Breast epithelium (tissue), 4 donors: ENCODE data around the gene BCL2. TPM values are rescaled to one million over a fixed set of nuclear protein-coding genes. Genes with fewer than 3 reads are reported as not detected.

Experiments
- DNase-seq, 2 donors: peaks; one replicate each; pipeline ENCODE4 v3.0.0-alpha.2; 2019; ENCODE audit warnings: low spot score in 2 of 2
- H3K27ac ChIP-seq, 2 donors: fragments of 200-600 bp; sonication (generic) in 1 of 2; one replicate each; pipeline ENCODE4 v1.5.1; 2016 to 2019; ENCODE audit warnings: mild to moderate bottlenecking in 1 of 2
- H3K27me3 ChIP-seq, 2 donors: fragments of 200-600 bp; sonication (generic) in 1 of 2; one replicate each; pipeline versions ENCODE4 v1.5.1 to v1.6.0; 2017 to 2019; ENCODE audit warnings: control low read depth in 1 of 2, mild to moderate bottlenecking in 1 of 2
- H3K36me3 ChIP-seq: fragments of 200-600 bp; one replicate; pipeline ENCODE4 v1.5.1; 2019
- H3K4me1 ChIP-seq, 2 donors: fragments of 200-600 bp; sonication (generic); one replicate each; pipeline ENCODE4 v1.5.1; 2016 to 2019; ENCODE audit warnings: control low read depth in 1 of 2
- H3K4me3 ChIP-seq, 3 donors: fragments of 200-600 bp; sonication (generic); 1 replicate in 2 of 3; 2 replicates in 1 of 3; pipeline ENCODE4 v1.5.1; 2016 to 2019; ENCODE audit warnings: mild to moderate bottlenecking in 3 of 3, moderate library complexity in 2 of 3
- H3K9me3 ChIP-seq, 2 donors: fragments of 200-600 bp; sonication (generic) in 1 of 2; one replicate each; pipeline ENCODE4 v1.5.1; 2016 to 2019; ENCODE audit warnings: control low read depth in 1 of 2
- POLR2A ChIP-seq: fragments of 450-650 bp; IDR thresholded peaks from one replicate; pipeline ENCODE4 v1.6.1; 2016; ENCODE audit warnings: antibody characterized with exemption, mild to moderate bottlenecking, moderate library complexity
- POLR2AphosphoS5 ChIP-seq, 3 donors: sonication (generic); formaldehyde crosslinking; IDR thresholded peaks; one replicate each; pipeline ENCODE4 v1.6.1; 2017; ENCODE audit warnings: antibody characterized with exemption in 3 of 3
- intact Hi-C: fragments of 100-400 bp; cut with DNase I; formaldehyde crosslinking; loops from one replicate; pipeline ENCODE4 v1.15.1; 2023; ENCODE audit warnings: low total_unique reads
- total RNA-seq, 3 donors: library from RNA; depleted of rRNA; stranded (reverse); fragments of >200 nt; gene quantifications; one replicate each; pipeline ENCODE4 v1.1.0, GENCODE V29; 2016
- TF ChIP-seq, protein P1 (sequence below), 3 donors: fragments of 450-650 bp; IDR thresholded peaks; one replicate each; pipeline ENCODE4 v1.5.1; 2016 to 2017; ENCODE audit warnings: antibody characterized with exemption in 3 of 3, mild to moderate bottlenecking in 3 of 3, moderate library complexity in 3 of 3

Gene BCL2
- total RNA-seq, 3 donors from 2014 or later = 41.3 to 82.5 (median 43.6) TPM

DNA sequence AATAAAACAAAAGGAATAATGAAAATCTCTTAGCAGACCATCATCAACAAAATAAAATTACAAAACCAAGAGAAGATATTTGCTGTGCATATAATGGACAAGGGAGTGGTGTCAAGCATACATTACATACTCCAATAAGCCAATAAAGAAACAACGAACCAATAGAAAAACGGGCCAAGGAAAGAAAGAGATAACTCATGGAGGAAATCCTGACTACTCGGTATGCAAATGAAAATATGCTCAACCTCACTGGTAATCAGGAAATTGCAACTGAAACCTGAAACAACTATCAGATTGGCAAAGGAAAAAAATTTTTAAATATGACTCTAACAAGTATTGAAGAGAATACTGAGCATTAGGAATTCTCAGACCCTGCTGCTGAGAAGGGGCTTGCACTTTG lies 84.7 kb downstream of the BCL2 start:
- H3K27me3 ChIP-seq = no peaks in the 10 kb centered on the region
- H3K9me3 ChIP-seq = no peaks in the 10 kb centered on the region
- peak overlapping the region in 1 of 2 donors; percentile 57 for H3K27ac ChIP-seq
- no peak for TF ChIP-seq POLR2AphosphoS5 (IDR thresholded peaks at IDR 0.05)
- TF ChIP-seq POLR2A = no peak
- TF ChIP-seq, protein P1, sequence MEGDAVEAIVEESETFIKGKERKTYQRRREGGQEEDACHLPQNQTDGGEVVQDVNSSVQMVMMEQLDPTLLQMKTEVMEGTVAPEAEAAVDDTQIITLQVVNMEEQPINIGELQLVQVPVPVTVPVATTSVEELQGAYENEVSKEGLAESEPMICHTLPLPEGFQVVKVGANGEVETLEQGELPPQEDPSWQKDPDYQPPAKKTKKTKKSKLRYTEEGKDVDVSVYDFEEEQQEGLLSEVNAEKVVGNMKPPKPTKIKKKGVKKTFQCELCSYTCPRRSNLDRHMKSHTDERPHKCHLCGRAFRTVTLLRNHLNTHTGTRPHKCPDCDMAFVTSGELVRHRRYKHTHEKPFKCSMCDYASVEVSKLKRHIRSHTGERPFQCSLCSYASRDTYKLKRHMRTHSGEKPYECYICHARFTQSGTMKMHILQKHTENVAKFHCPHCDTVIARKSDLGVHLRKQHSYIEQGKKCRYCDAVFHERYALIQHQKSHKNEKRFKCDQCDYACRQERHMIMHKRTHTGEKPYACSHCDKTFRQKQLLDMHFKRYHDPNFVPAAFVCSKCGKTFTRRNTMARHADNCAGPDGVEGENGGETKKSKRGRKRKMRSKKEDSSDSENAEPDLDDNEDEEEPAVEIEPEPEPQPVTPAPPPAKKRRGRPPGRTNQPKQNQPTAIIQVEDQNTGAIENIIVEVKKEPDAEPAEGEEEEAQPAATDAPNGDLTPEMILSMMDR (IDR thresholded peaks at IDR 0.05) = no peak
- H3K4me3 ChIP-seq = no peak overlapping the region
- DNase-seq = no peak
- no peaks in the 10 kb centered on the region for H3K36me3 ChIP-seq
- peaks cover 9 to 17% of the 10 kb centered on the region in 2 donors for H3K4me1 ChIP-seq
- intact Hi-C loops = no loop called here

DNA sequence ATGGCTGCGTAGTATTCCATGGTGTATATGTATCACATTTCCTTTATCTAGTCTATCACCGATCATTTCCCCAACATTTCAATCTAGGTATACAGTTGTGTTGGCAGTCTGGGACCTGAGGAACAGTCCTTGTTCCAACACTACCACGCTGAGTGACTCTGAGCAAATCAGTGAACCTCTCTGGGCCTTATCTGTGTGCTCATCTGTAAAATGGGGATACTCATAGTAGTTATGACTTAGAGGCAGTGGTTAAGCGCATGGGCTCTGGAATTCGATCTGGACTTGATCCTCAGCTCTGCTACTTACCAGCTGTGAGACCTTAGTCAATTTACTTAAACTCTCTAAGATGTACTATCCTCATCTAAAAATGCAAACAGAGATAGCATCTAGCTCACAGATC lies 85.1 kb downstream of the BCL2 start:
- Histone ChIP-seq H3K9me3 (no peaks in the 10 kb centered on the region), H3K27me3 (no peaks in the 10 kb centered on the region), H3K27ac (peak overlapping the region; percentile 53 to 57), H3K4me1 (peaks cover 9 to 17% of the 10 kb centered on the region in 2 donors), H3K36me3 (no peaks in the 10 kb centered on the region), H3K4me3 (no peak overlapping the region)
- DNase-seq = no peak
- intact Hi-C loops = no loop called here
- no peak for TF ChIP-seq POLR2A
- TF ChIP-seq POLR2AphosphoS5 (IDR thresholded peaks at IDR 0.05) = no peak
- TF ChIP-seq, protein P1 (IDR thresholded peaks at IDR 0.05) = no peak

DNA sequence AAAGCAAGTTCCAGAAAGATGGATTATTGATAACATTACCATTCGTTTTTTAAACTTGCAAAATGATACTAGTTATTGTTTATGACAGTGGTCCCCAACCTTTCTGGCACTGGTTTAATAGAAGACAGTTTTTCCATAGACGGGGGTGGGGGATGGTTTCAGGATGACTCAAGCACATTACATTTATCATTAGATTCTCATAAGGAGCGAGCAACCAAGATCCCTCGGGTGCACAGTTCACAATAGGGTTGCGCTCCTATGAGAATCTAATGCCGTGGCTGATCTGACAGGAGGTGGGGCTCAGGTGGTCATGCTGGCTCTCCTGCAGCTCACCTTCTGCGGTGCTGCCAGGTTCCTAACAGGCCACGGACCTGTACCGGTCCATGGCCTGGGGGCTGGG lies 86.2 kb downstream of the BCL2 start:
- no peak for TF ChIP-seq POLR2A
- TF ChIP-seq POLR2AphosphoS5 (IDR thresholded peaks at IDR 0.05) = no peak
- Histone ChIP-seq H3K4me3 (no peak overlapping the region), H3K27me3 (no peaks in the 10 kb centered on the region), H3K9me3 (no peaks in the 10 kb centered on the region), H3K36me3 (no peaks in the 10 kb centered on the region), H3K27ac (peak overlapping the region in 1 of 2 donors; percentile 54), H3K4me1 (peaks cover 2 to 10% of the 10 kb centered on the region in 2 donors)
- no peak for DNase-seq
- intact Hi-C loops = no loop called here

DNA sequence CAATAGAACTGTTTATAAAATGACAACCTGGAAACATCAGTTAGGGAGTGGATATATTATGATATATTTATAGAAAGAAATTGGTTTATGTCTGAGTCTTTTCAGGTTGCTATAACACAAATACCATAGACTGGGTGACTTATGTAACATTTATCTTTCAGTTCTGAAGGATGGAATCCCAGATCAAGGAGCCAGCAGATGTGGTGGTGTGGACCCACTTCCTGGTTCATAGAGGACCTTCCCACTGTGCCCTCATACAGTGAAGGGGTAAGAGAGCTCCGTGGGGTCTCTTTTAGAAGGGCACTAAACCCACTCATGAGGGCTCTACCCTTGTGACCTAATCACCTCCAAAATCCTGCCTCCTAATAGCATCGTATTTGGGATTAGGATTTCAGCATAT lies 86.7 kb downstream of the BCL2 start:
- DNase-seq = no peak
- no peaks in the 10 kb centered on the region for H3K27me3 ChIP-seq
- intact Hi-C loops = no loop called here
- peak overlapping the region; percentile 46 to 54 for H3K27ac ChIP-seq
- no peaks in the 10 kb centered on the region for H3K9me3 ChIP-seq
- H3K4me3 ChIP-seq = no peak overlapping the region
- H3K36me3 ChIP-seq = no peaks in the 10 kb centered on the region
- TF ChIP-seq, protein P1 (IDR thresholded peaks at IDR 0.05) = no peak
- TF ChIP-seq POLR2A = no peak
- no peak for TF ChIP-seq POLR2AphosphoS5 (IDR thresholded peaks at IDR 0.05)
- peaks cover 0 to 9% of the 10 kb centered on the region in 2 donors for H3K4me1 ChIP-seq

DNA sequence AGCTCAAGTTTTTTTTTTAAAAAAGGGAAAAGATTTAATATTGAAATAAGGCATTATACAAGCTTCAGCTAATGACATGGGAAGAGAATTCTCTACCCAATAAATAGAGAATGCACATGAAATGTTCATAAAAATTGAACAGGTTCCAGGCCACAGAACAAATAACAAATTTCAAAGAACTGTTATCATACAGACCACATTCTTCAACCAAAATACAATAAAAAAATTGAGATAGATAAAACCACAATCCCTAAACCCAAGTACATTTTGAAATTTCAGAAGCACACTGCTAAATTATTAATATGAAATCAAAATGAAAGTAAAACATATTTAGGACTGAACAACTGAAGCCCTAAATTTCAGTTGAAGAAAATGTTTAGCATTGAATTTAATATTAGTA lies 89.6 kb downstream of the BCL2 start:
- no peaks in the 10 kb centered on the region for H3K36me3 ChIP-seq
- peaks cover 10 to 12% of the 10 kb centered on the region in 2 donors for H3K9me3 ChIP-seq
- TF ChIP-seq POLR2AphosphoS5 (IDR thresholded peaks at IDR 0.05) (no peak), POLR2A (no peak)
- TF ChIP-seq, protein P1 (IDR thresholded peaks at IDR 0.05) = no peak
- H3K27ac ChIP-seq = peak overlapping the region in 1 of 2 donors; percentile 13
- H3K27me3 ChIP-seq = no peaks in the 10 kb centered on the region
- no peak for DNase-seq
- intact Hi-C loops = loop anchor here (10.0 kb wide), 1 partner anchor 85 kb away; no protein-coding TSS in a partner anchor
- H3K4me1 ChIP-seq = peaks cover 0 to 4% of the 10 kb centered on the region in 2 donors
- no peak overlapping the region for H3K4me3 ChIP-seq
